GM23338 (cell line): ENCODE data around the gene KRTAP9-9. TPM values are rescaled to one million over a fixed set of nuclear protein-coding genes. Genes with fewer than 3 reads are reported as not detected.
"Not testable (repeated sequence)": the region's sequence is repeated elsewhere in the genome, so short reads cannot be mapped to it uniquely, and the experiment has no call there.

Source experiments
- ATAC-seq: fragments of 200-7000 bp; cut with Tn5 transposase; 3 replicates; pipeline ENCODE4 v1.9.1; 2020
- DNase-seq: peaks from one replicate; pipeline ENCODE4 v3.0.0-alpha.2; 2015; ENCODE audit warnings: low spot score
- H2AFZ ChIP-seq: fragments of 200-600 bp; sonication (generic); 2 replicates; pipeline ENCODE4 v1.8.0; 2016; ENCODE audit warnings: antibody characterized with exemption, mild to moderate bottlenecking, moderate library complexity
- H3F3A ChIP-seq: fragments of 200-600 bp; sonication (generic); replicated peaks from 2 replicates; pipeline ENCODE4 v1.8.0; 2017; ENCODE audit warnings: antibody characterized with exemption, mixed run types, low read depth
- H3K27ac ChIP-seq: fragments of 200-600 bp; sonication (generic); 2 replicates; pipeline ENCODE4 v1.6.1; 2016; ENCODE audit warnings: low read depth
- H3K27me3 ChIP-seq: fragments of 200-600 bp; sonication (generic); 2 replicates; pipeline ENCODE4 v1.8.0; 2016; ENCODE audit warnings: mild to moderate bottlenecking, mixed run types, moderate library complexity; ENCODE audit not compliant: insufficient read depth
- H3K36me3 ChIP-seq: fragments of 200-600 bp; sonication (generic); 2 replicates; pipeline ENCODE4 v1.8.0; 2016; ENCODE audit warnings: mild to moderate bottlenecking; ENCODE audit not compliant: insufficient read depth
- H3K4me1 ChIP-seq: fragments of 200-600 bp; sonication (generic); 2 replicates; pipeline ENCODE4 v1.8.0; 2016; ENCODE audit warnings: mild to moderate bottlenecking, moderate library complexity; ENCODE audit not compliant: insufficient read depth
- H3K4me2 ChIP-seq: fragments of 200-600 bp; sonication (generic); 2 replicates; pipeline ENCODE4 v1.7.1; 2017; ENCODE audit warnings: mixed run types
- H3K4me3 ChIP-seq: fragments of 200-600 bp; sonication (generic); 2 replicates; pipeline ENCODE4 v1.6.1; 2016; ENCODE audit warnings: mixed run types
- H3K79me2 ChIP-seq: fragments of 200-600 bp; sonication (generic); replicated peaks from 2 replicates; pipeline ENCODE4 v1.8.0; 2017; ENCODE audit warnings: mild to moderate bottlenecking; ENCODE audit not compliant: insufficient read depth
- H3K9me2 ChIP-seq: fragments of 200-600 bp; sonication (generic); 2 replicates; pipeline ENCODE4 v1.8.0; 2017; ENCODE audit not compliant: insufficient read depth
- H4K20me1 ChIP-seq: fragments of 200-600 bp; sonication (generic); replicated peaks from 2 replicates; pipeline ENCODE4 v1.8.0; 2017; ENCODE audit warnings: mild to moderate bottlenecking; ENCODE audit not compliant: insufficient read depth
- H3K27ac Mint-ChIP-seq: 2 replicates; pipeline ENCODE4 v1.8.0; 2020; ENCODE audit warnings: inconsistent platforms, mild to moderate bottlenecking, moderate library complexity, mixed read lengths
- H3K27me3 Mint-ChIP-seq: 3 replicates; pipeline ENCODE4 v1.8.0; 2022; ENCODE audit warnings: low read depth, mild to moderate bottlenecking, moderate library complexity, mixed read lengths, inconsistent platforms; ENCODE audit not compliant: insufficient read depth, poor library complexity
- H3K36me3 Mint-ChIP-seq: 3 replicates; pipeline ENCODE4 v1.8.0; 2021; ENCODE audit warnings: low read depth, mild to moderate bottlenecking, inconsistent platforms, moderate library complexity, mixed read lengths
- H3K4me1 Mint-ChIP-seq: 3 replicates; pipeline ENCODE4 v1.8.0; 2020; ENCODE audit warnings: mild to moderate bottlenecking, inconsistent platforms, mixed read lengths
- H3K4me3 Mint-ChIP-seq: 3 replicates; pipeline ENCODE4 v1.8.0; 2021; ENCODE audit warnings: moderate library complexity, mild to moderate bottlenecking, inconsistent platforms, mixed read lengths
- H3K9me3 Mint-ChIP-seq: 3 replicates; pipeline ENCODE4 v1.8.0; 2020; ENCODE audit warnings: moderate library complexity, mild to moderate bottlenecking, inconsistent platforms, mixed read lengths
- CREB1 ChIP-seq: fragments of 250-450 bp; sonication (Bioruptor Pico); IDR thresholded peaks from 2 replicates; pipeline ENCODE4 v1.5.0; 2020; ENCODE audit warnings: low read depth, mild to moderate bottlenecking, moderate library complexity
- EZH2 ChIP-seq: fragments of 200-600 bp; sonication (generic); IDR thresholded peaks from one replicate; pipeline ENCODE4 v1.8.0; 2017; ENCODE audit warnings: antibody characterized with exemption, mild to moderate bottlenecking, low read depth; ENCODE audit not compliant: unreplicated experiment
- EZH2phosphoT487 ChIP-seq: fragments of 200-600 bp; sonication (generic); IDR thresholded peaks from one replicate; pipeline ENCODE4 v1.8.1; 2018; ENCODE audit warnings: antibody characterized with exemption; ENCODE audit not compliant: unreplicated experiment
- JUNB ChIP-seq: IDR thresholded peaks from one replicate; pipeline ENCODE4 v1.6.1; 2016; ENCODE audit warnings: antibody characterized with exemption; ENCODE audit not compliant: unreplicated experiment
- POLR2AphosphoS5 ChIP-seq: IDR thresholded peaks from 2 replicates; pipeline ENCODE4 v1.6.1; 2016; ENCODE audit warnings: antibody characterized with exemption, low read depth
- REST ChIP-seq: IDR thresholded peaks from one replicate; pipeline ENCODE4 v1.6.1; 2018; ENCODE audit warnings: antibody characterized with exemption; ENCODE audit not compliant: unreplicated experiment
- ZNF114 ChIP-seq: fragments of 250-450 bp; sonication (Bioruptor Pico); IDR thresholded peaks from 2 replicates; pipeline ENCODE4 v1.5.0; 2020; ENCODE audit warnings: mild to moderate bottlenecking, moderate library complexity
- ZNF331 ChIP-seq: fragments of 250-450 bp; sonication (Bioruptor Pico); IDR thresholded peaks from 2 replicates; pipeline ENCODE4 v1.5.0; 2020; ENCODE audit warnings: low read depth, mild to moderate bottlenecking, moderate library complexity
- polyA plus RNA-seq: library from polyadenylated mRNA; unstranded; fragments of >200 nt; fragmentation: Nextera tagmentation; extraction: Ambion mirVana; gene quantifications from 2 replicates; pipeline ENCODE4 v1.2.1, GENCODE V29; 2016
- total RNA-seq: library from RNA; depleted of rRNA; stranded (reverse); fragments of >200 nt; shearing (Covaris generic); gene quantifications from 2 replicates; pipeline ENCODE4 v1.2.3, GENCODE V29; 2014
- TF ChIP-seq, protein P1 (sequence below): fragments of 250-450 bp; sonication (Bioruptor Pico); IDR thresholded peaks from 2 replicates; pipeline ENCODE4 v1.5.0; 2020; ENCODE audit warnings: mild to moderate bottlenecking, moderate library complexity
- TF ChIP-seq, protein P2 (sequence below), 2 experiments: fragments of 200-600 bp in 1 of 2; sonication (generic) in 1 of 2; conservative IDR thresholded peaks; 2 replicates each; pipeline versions ENCODE4 v1.5.1 to v1.6.1; 2016 to 2017; ENCODE audit warnings: antibody characterized with exemption in 2 of 2, low read depth in 2 of 2, mild to moderate bottlenecking in 2 of 2, moderate library complexity in 1 of 2

The KRTAP9-9 gene
- total and polyA plus RNA-seq, 2 experiments from 2014 or later, result not detected

DNA sequence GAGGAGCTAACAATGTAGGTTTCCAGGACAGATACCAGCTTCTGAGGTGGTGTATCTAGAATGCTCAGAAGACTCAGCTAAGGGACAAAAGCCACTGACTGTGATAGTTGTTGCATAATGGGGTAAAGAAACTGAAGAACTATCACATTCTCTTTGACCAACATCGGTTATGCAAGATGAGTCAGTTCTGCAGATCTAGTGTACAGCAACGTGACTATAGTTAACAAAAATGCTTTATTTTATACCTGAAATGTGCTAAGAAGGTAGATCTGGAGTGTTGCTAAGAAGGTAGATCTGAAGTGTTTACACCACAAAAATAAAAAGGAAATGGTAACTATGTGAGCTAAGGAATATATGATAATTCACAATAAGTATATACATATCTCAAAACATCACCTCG is 12.5 kb downstream of the KRTAP9-9 start (continued):
- TF ChIP-seq, protein P1, sequence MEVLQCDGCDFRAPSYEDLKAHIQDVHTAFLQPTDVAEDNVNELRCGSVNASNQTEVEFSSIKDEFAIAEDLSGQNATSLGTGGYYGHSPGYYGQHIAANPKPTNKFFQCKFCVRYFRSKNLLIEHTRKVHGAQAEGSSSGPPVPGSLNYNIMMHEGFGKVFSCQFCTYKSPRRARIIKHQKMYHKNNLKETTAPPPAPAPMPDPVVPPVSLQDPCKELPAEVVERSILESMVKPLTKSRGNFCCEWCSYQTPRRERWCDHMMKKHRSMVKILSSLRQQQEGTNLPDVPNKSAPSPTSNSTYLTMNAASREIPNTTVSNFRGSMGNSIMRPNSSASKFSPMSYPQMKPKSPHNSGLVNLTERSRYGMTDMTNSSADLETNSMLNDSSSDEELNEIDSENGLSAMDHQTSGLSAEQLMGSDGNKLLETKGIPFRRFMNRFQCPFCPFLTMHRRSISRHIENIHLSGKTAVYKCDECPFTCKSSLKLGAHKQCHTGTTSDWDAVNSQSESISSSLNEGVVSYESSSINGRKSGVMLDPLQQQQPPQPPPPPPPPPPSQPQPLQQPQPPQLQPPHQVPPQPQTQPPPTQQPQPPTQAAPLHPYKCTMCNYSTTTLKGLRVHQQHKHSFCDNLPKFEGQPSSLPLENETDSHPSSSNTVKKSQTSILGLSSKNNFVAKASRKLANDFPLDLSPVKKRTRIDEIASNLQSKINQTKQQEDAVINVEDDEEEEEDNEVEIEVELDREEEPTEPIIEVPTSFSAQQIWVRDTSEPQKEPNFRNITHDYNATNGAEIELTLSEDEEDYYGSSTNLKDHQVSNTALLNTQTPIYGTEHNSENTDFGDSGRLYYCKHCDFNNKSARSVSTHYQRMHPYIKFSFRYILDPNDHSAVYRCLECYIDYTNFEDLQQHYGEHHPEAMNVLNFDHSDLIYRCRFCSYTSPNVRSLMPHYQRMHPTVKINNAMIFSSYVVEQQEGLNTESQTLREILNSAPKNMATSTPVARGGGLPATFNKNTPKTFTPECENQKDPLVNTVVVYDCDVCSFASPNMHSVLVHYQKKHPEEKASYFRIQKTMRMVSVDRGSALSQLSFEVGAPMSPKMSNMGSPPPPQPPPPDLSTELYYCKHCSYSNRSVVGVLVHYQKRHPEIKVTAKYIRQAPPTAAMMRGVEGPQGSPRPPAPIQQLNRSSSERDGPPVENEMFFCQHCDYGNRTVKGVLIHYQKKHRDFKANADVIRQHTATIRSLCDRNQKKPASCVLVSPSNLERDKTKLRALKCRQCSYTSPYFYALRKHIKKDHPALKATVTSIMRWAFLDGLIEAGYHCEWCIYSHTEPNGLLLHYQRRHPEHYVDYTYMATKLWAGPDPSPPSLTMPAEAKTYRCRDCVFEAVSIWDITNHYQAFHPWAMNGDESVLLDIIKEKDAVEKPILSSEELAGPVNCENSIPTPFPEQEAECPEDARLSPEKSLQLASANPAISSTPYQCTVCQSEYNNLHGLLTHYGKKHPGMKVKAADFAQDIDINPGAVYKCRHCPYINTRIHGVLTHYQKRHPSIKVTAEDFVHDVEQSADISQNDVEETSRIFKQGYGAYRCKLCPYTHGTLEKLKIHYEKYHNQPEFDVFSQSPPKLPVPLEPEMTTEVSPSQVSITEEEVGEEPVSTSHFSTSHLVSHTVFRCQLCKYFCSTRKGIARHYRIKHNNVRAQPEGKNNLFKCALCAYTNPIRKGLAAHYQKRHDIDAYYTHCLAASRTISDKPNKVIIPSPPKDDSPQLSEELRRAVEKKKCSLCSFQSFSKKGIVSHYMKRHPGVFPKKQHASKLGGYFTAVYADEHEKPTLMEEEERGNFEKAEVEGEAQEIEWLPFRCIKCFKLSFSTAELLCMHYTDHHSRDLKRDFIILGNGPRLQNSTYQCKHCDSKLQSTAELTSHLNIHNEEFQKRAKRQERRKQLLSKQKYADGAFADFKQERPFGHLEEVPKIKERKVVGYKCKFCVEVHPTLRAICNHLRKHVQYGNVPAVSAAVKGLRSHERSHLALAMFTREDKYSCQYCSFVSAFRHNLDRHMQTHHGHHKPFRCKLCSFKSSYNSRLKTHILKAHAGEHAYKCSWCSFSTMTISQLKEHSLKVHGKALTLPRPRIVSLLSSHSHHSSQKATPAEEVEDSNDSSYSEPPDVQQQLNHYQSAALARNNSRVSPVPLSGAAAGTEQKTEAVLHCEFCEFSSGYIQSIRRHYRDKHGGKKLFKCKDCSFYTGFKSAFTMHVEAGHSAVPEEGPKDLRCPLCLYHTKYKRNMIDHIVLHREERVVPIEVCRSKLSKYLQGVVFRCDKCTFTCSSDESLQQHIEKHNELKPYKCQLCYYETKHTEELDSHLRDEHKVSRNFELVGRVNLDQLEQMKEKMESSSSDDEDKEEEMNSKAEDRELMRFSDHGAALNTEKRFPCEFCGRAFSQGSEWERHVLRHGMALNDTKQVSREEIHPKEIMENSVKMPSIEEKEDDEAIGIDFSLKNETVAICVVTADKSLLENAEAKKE (CRISPR knock-in tag), result no peak

- H3K79me2 ChIP-seq, H3K4me1 ChIP-seq, H3K4me3 ChIP-seq, DNase-seq, H3K27ac Mint-ChIP-seq, H3K4me3 Mint-ChIP-seq, H4K20me1 ChIP-seq, H3K4me1 Mint-ChIP-seq, ATAC-seq, H3K27me3 Mint-ChIP-seq, H2AFZ ChIP-seq, H3K27ac ChIP-seq, H3K36me3 Mint-ChIP-seq, H3K36me3 ChIP-seq, H3K9me3 Mint-ChIP-seq, H3F3A ChIP-seq, H3K27me3 ChIP-seq, H3K4me2 ChIP-seq, H3K9me2 ChIP-seq: not testable (repeated sequence)
Measured at GRCh38 chr17:41271323-41271722, 16.1 kb downstream of the KRTAP9-9 start.

DNA sequence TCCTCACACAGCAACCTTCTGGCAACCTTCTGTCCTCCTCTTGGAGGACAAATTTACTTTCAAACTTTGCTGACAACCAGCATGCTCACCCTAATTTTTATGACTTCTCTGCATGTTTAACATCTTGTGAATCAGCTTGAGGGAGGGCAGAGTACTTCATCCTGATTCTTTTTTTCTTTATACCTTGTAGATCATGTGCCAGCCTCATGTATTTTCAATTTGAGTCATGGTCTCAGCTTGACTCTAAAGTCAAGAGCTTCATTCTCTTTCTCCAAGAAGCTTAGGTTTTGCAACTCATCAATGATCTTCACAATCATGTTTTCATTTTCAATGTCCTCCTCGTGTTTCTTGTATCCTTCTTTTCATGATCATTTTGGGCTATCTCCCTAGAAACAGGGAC is 16.7 kb downstream of the KRTAP9-9 start:
- Histone ChIP-seq H3K4me2 (no peak overlapping the region), H4K20me1 (no peaks in the 10 kb centered on the region), H2AFZ (no peak overlapping the region), H3K27me3 (no peaks in the 10 kb centered on the region), H3F3A (no peaks in the 10 kb centered on the region), H3K79me2 (no peaks in the 10 kb centered on the region), H3K9me2 (no peaks in the 10 kb centered on the region), H3K36me3 (no peaks in the 10 kb centered on the region), H3K27ac (no peak overlapping the region), H3K4me3 (no peak overlapping the region), H3K4me1 (no peaks in the 10 kb centered on the region)
- DNase-seq, result no peak
- no peaks in the 10 kb centered on the region for H3K4me1 Mint-ChIP-seq
- no peaks in the 10 kb centered on the region for H3K9me3 Mint-ChIP-seq
- no peak overlapping the region for H3K27ac Mint-ChIP-seq
- peaks cover 2% of the 10 kb centered on the region for H3K27me3 Mint-ChIP-seq
- no peak for ATAC-seq
- no peak for TF ChIP-seq POLR2AphosphoS5
- TF ChIP-seq ZNF331 (CRISPR knock-in tag), result no peak
- no peak for TF ChIP-seq JUNB
- no peak for TF ChIP-seq EZH2phosphoT487
- TF ChIP-seq EZH2, result no peak
- TF ChIP-seq REST, result no peak
- TF ChIP-seq CREB1 (CRISPR knock-in tag), result no peak
- TF ChIP-seq ZNF114 (CRISPR knock-in tag), result no peak
- TF ChIP-seq, protein P2, sequence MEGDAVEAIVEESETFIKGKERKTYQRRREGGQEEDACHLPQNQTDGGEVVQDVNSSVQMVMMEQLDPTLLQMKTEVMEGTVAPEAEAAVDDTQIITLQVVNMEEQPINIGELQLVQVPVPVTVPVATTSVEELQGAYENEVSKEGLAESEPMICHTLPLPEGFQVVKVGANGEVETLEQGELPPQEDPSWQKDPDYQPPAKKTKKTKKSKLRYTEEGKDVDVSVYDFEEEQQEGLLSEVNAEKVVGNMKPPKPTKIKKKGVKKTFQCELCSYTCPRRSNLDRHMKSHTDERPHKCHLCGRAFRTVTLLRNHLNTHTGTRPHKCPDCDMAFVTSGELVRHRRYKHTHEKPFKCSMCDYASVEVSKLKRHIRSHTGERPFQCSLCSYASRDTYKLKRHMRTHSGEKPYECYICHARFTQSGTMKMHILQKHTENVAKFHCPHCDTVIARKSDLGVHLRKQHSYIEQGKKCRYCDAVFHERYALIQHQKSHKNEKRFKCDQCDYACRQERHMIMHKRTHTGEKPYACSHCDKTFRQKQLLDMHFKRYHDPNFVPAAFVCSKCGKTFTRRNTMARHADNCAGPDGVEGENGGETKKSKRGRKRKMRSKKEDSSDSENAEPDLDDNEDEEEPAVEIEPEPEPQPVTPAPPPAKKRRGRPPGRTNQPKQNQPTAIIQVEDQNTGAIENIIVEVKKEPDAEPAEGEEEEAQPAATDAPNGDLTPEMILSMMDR (conservative IDR thresholded peaks at IDR 0.05; ENCODE audit: low read depth in 2 of 2), result no peak
- no peak overlapping the region for H3K4me3 Mint-ChIP-seq
- no peaks in the 10 kb centered on the region for H3K36me3 Mint-ChIP-seq
